ENCODE measurements around the gene ILDR1. TPM values are rescaled to one million over a fixed set of nuclear protein-coding genes. Genes with fewer than 3 reads are reported as not detected.

Gene ILDR1
- total RNA-seq, 4 donors from 2014 or later = 4.3 to 12.0 (median 8.7) TPM

- Histone ChIP-seq H3K27ac (peak overlapping the region in 2 of 3 donors; percentile 23 to 71), H3K36me3 (peaks cover 0 to 7% of the 10 kb centered on the region in 2 donors), H3K4me3 (replicated peaks in 1 of 3) (no peak overlapping the region), H3K9me3 (no peaks in the 10 kb centered on the region), H3K4me1 (peaks cover 0 to 11% of the 10 kb centered on the region in 2 donors), H3K27me3 (no peaks in the 10 kb centered on the region)
- WGBS, 2 donors = 51 to 55% methylated on average over 14 of the region's 14 CpGs
- TF ChIP-seq CTCF (IDR thresholded peaks at IDR 0.05) (peak in 4 of 6 experiments; percentile 39 to 69 (median 64)), POLR2A (IDR thresholded peaks at IDR 0.05) (no peak)
- DNase-seq = peak; percentile 65 to 76
- intact Hi-C loops (cut with DNase I) = no loop called here
Observed at GRCh38 chr3:121995161-121996137, 26.6 kb downstream of the ILDR1 start.

- 87 to 92% methylated on average over 3 of the region's 3 CpGs for WGBS, 2 donors
- H3K27me3 ChIP-seq = no peaks in the 10 kb centered on the region
- no peaks in the 10 kb centered on the region for H3K9me3 ChIP-seq
- peaks cover 0 to 7% of the 10 kb centered on the region in 2 donors for H3K36me3 ChIP-seq
- peaks cover 3 to 11% of the 10 kb centered on the region in 2 donors for H3K4me1 ChIP-seq
- TF ChIP-seq CTCF (IDR thresholded peaks at IDR 0.05) = no peak
- no peak for TF ChIP-seq POLR2A (IDR thresholded peaks at IDR 0.05)
- intact Hi-C loops (cut with DNase I) = no loop called here
- no peak for DNase-seq
- H3K4me3 ChIP-seq (replicated peaks in 1 of 3) = no peak overlapping the region
- H3K27ac ChIP-seq = peak overlapping the region in 1 of 3 donors; percentile 71
Observed at GRCh38 chr3:121994551-121994950, 27.5 kb downstream of the ILDR1 start.

GRCh38 chr3:121992601-121993560 lies 29.2 kb downstream of the ILDR1 start:
- DNase-seq = no peak
- H3K4me3 ChIP-seq (replicated peaks in 1 of 3) = no peak overlapping the region
- no peak overlapping the region for H3K27ac ChIP-seq
- intact Hi-C loops (cut with DNase I) = no loop called here
- no peaks in the 10 kb centered on the region for H3K27me3 ChIP-seq
- 94 to 97% methylated on average over 13 to 22 of the region's 31 CpGs for WGBS, 2 donors
- peaks cover 0 to 7% of the 10 kb centered on the region in 2 donors for H3K36me3 ChIP-seq
- TF ChIP-seq CTCF (IDR thresholded peaks at IDR 0.05) = no peak
- TF ChIP-seq POLR2A (IDR thresholded peaks at IDR 0.05) = no peak
- H3K4me1 ChIP-seq = peaks cover 3 to 11% of the 10 kb centered on the region in 2 donors
- H3K9me3 ChIP-seq = no peaks in the 10 kb centered on the region

GRCh38 chr3:121989943-121990342 lies 32.1 kb downstream of the ILDR1 start:
- Histone ChIP-seq H3K27ac (no peak overlapping the region), H3K4me3 (replicated peaks in 1 of 3) (no peak overlapping the region), H3K27me3 (no peaks in the 10 kb centered on the region), H3K36me3 (peaks cover 0 to 7% of the 10 kb centered on the region in 2 donors), H3K4me1 (peaks cover 12% of the 10 kb centered on the region in 2 donors), H3K9me3 (no peaks in the 10 kb centered on the region)
- TF ChIP-seq CTCF (IDR thresholded peaks at IDR 0.05) (no peak), POLR2A (IDR thresholded peaks at IDR 0.05) (no peak)
- intact Hi-C loops (cut with DNase I) = no loop called here
- DNase-seq = peak in 1 of 2 donors; percentile 20

All from thyroid gland (tissue), 4 donors.